Measurements from ENCODE around the gene LGALSL.

The LGALSL gene

DNA sequence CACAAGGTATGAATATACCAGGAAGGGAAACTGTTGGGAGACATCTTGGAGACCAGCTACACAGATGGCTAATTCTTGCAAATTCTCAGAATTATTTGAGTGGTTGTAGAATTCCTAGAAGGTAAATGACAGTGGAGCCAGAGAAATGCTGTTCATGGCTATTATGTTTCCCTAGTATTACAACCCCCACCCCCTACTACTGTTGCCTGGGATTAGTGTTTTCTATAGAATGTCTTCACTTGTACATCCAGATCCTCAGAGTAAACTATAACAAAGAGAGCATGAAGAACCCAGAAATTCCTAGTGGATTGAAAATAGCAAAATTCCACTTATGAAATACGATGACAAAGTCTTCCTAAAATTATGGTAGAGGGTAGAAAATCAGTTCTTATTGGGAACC is 15.3 kb downstream of the LGALSL start:
- Histone ChIP-seq H3K27ac (no peak overlapping the region), H3K9me3 (no peaks in the 10 kb centered on the region), H3K4me1 (peaks cover 7% of the 10 kb centered on the region), H3K36me3 (no peaks in the 10 kb centered on the region), H3K4me3 (no peak overlapping the region), H3K9ac (no peak overlapping the region), H3K4me2 (no peak overlapping the region), H3K27me3 (no peaks in the 10 kb centered on the region), H4K20me1 (no peaks in the 10 kb centered on the region)
- no peak for TF ChIP-seq Cebpa-rat (IDR thresholded peaks at IDR 0.05)

- H3K9ac ChIP-seq, result no peak overlapping the region
- no peak for TF ChIP-seq Cebpa-rat (IDR thresholded peaks at IDR 0.05)
- no peak overlapping the region for H3K4me3 ChIP-seq
These were observed 16.1 kb downstream of the LGALSL start for GRCh38 chr2:64470071-64470470.

DNA sequence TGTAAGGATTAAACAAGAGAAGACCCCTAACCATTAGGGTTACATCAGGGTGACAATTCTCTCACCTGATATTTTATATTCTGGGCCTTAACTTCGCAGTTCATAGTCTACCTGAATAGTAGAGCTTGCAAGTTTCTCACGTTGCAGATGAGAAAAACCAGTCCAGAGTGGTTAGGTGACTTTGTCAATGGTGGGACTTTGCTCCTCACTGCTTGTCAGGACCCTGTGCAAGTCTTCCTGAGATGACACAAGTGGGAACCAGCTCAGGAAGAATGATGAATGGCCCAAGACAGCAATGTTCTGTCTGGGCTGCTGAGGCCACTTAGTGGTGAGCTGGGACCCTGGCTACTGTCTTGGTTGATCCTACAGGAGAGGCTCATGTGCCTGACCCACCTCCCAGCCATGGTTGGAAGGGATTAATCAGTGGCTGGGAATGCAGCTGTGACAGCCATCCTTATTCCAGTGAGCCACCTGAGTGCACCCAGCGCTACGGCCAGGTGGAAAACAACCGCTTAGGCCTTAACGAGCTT is 16.9 kb downstream of the LGALSL start:
- no peak overlapping the region for H3K27ac ChIP-seq
- peaks cover 18% of the 10 kb centered on the region for H3K4me1 ChIP-seq
- H3K27me3 ChIP-seq, result no peaks in the 10 kb centered on the region
- no peak overlapping the region for H3K4me2 ChIP-seq
- H3K36me3 ChIP-seq, result no peaks in the 10 kb centered on the region
- H4K20me1 ChIP-seq, result no peaks in the 10 kb centered on the region
- H3K9me3 ChIP-seq, result no peaks in the 10 kb centered on the region
- H3K4me3 ChIP-seq, result no peak overlapping the region
- TF ChIP-seq Cebpa-rat (IDR thresholded peaks at IDR 0.05), result no peak
- no peak overlapping the region for H3K9ac ChIP-seq

More at GRCh38 chr2:64470071-64470470, 16.1 kb downstream of the LGALSL start:
- Histone ChIP-seq H3K36me3 (no peaks in the 10 kb centered on the region), H4K20me1 (no peaks in the 10 kb centered on the region), H3K4me2 (no peak overlapping the region), H3K9me3 (no peaks in the 10 kb centered on the region), H3K27me3 (no peaks in the 10 kb centered on the region), H3K27ac (no peak overlapping the region), H3K4me1 (peaks cover 15% of the 10 kb centered on the region)

DNA sequence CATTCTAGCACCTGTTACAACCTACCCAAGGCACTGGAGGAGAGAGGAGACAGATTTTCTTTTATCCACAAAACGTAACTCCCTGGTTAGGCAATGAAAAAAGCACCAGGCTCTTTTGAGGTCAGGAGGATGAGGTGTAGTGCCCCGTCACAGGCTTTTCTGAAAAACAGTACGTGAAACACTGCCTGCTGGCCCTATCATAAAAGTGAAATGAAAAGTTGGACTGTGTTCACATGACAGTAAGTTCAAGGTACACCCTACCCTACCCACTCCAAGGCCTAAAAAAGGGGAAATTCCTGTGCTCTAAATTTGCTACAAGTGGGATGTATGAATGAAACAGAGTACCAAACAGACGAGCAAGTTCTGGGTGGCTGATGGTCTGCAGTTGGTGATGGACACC is 17.6 kb downstream of the LGALSL start:
- Histone ChIP-seq H3K9me3 (no peaks in the 10 kb centered on the region), H3K4me2 (no peak overlapping the region), H3K9ac (no peak overlapping the region), H3K36me3 (no peaks in the 10 kb centered on the region), H3K4me3 (no peak overlapping the region), H4K20me1 (no peaks in the 10 kb centered on the region), H3K27me3 (no peaks in the 10 kb centered on the region), H3K27ac (no peak overlapping the region), H3K4me1 (peaks cover 18% of the 10 kb centered on the region)
- no peak for TF ChIP-seq Cebpa-rat (IDR thresholded peaks at IDR 0.05)

DNA sequence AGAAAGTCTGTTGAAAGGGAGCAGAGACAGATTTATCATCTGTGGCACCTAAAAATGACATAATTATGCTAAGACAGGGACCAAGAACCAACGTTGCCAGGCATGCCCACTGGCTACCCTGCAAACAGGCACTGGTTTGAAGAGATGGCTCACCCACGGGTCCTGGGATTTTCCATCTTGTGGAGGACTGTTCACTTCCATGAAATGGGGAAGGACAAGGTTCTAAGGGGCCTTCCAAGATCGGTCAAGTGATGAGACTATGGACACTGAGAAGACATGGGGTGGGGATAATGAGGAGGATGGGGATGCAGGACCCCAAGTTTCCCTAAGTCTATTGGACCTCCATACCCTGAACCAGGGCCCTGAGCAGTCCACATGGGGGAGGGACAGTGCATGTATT is 18.9 kb downstream of the LGALSL start:
- H3K4me3 ChIP-seq, result no peak overlapping the region

DNA sequence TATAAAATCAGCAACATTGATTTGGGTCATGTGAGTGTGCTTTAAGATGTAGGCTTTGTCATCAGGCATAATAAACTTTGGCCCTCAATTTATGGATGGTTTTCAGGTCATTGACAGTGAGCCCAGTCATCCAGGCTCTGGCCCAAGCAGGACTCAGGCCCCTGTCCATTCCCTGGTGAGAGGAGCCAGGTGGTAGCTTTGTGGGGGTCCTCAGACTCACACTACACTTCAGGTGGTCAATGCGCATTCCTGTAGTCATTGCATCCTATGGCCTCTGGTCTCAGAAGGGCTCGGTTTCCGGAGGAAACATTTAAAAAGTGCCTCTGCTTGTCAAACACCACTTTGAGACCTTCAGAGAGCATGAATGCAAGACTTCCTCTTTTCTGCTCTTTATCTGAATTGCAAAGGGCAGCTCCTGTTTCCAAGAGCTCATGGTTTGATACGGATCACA is 20.2 kb downstream of the LGALSL start:
- TF ChIP-seq Cebpa-rat (IDR thresholded peaks at IDR 0.05), result no peak
- H3K4me1 ChIP-seq, result peaks cover 18% of the 10 kb centered on the region
- H4K20me1 ChIP-seq, result no peaks in the 10 kb centered on the region
- H3K9ac ChIP-seq, result peak overlapping the region; percentile 27; the same call in 1 of the 2 replicates
- H3K4me2 ChIP-seq, result peak overlapping the region; percentile 52
- no peak overlapping the region for H3K4me3 ChIP-seq
- no peaks in the 10 kb centered on the region for H3K9me3 ChIP-seq
- H3K36me3 ChIP-seq, result no peaks in the 10 kb centered on the region
- no peaks in the 10 kb centered on the region for H3K27me3 ChIP-seq
- no peak overlapping the region for H3K27ac ChIP-seq

More for the DNA sequence above, 18.9 kb downstream of the LGALSL start:
- Histone ChIP-seq H3K36me3 (no peaks in the 10 kb centered on the region), H4K20me1 (no peaks in the 10 kb centered on the region), H3K27ac (no peak overlapping the region), H3K9ac (no peak overlapping the region), H3K9me3 (no peaks in the 10 kb centered on the region), H3K27me3 (no peaks in the 10 kb centered on the region), H3K4me2 (no peak overlapping the region), H3K4me1 (peaks cover 18% of the 10 kb centered on the region)
- no peak for TF ChIP-seq Cebpa-rat (IDR thresholded peaks at IDR 0.05)

- no peak for TF ChIP-seq Cebpa-rat (IDR thresholded peaks at IDR 0.05)
- H3K9me3 ChIP-seq, result no peaks in the 10 kb centered on the region
- peak overlapping the region; percentile 27; the same call in 1 of the 2 replicates for H3K9ac ChIP-seq
- no peaks in the 10 kb centered on the region for H4K20me1 ChIP-seq
- peaks cover 18% of the 10 kb centered on the region for H3K4me1 ChIP-seq
- no peaks in the 10 kb centered on the region for H3K36me3 ChIP-seq
- no peak overlapping the region for H3K4me3 ChIP-seq
- H3K27me3 ChIP-seq, result no peaks in the 10 kb centered on the region
- no peak overlapping the region for H3K27ac ChIP-seq
- H3K4me2 ChIP-seq, result peak overlapping the region; percentile 52
These were observed 20.7 kb downstream of the LGALSL start for GRCh38 chr2:64474636-64475035.

- Histone ChIP-seq H4K20me1 (no peaks in the 10 kb centered on the region), H3K27ac (no peak overlapping the region), H3K4me2 (no peak overlapping the region), H3K9ac (no peak overlapping the region), H3K36me3 (no peaks in the 10 kb centered on the region), H3K4me3 (no peak overlapping the region), H3K27me3 (no peaks in the 10 kb centered on the region), H3K9me3 (no peaks in the 10 kb centered on the region), H3K4me1 (peaks cover 18% of the 10 kb centered on the region)
- no peak for TF ChIP-seq Cebpa-rat (IDR thresholded peaks at IDR 0.05)
These were observed 23.1 kb downstream of the LGALSL start for GRCh38 chr2:64477037-64477436.

DNA sequence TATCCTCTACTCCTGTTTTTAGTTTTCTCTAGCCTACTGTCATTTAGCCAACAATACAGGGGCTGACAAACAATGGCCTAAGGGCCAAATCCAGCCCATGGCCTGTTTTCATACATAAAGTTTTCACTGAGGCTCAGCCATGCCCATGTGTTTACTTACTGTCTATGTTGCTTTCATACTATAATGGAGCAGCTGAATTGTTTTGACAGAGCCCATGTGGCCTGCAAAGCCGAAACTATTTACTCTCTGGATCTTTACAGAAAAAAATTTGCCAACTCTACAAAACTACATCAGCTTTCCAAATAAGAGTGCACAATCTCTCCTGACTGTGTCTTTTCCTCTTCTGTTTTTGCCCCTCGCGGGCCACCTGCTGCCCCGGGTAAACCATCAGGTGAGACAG is 24.0 kb downstream of the LGALSL start:
- Histone ChIP-seq H3K9ac (no peak overlapping the region), H4K20me1 (no peaks in the 10 kb centered on the region), H3K9me3 (no peaks in the 10 kb centered on the region), H3K4me1 (peaks cover 18% of the 10 kb centered on the region), H3K4me3 (no peak overlapping the region), H3K27me3 (no peaks in the 10 kb centered on the region), H3K4me2 (no peak overlapping the region), H3K27ac (no peak overlapping the region), H3K36me3 (no peaks in the 10 kb centered on the region)
- TF ChIP-seq Cebpa-rat (IDR thresholded peaks at IDR 0.05), result no peak

DNA sequence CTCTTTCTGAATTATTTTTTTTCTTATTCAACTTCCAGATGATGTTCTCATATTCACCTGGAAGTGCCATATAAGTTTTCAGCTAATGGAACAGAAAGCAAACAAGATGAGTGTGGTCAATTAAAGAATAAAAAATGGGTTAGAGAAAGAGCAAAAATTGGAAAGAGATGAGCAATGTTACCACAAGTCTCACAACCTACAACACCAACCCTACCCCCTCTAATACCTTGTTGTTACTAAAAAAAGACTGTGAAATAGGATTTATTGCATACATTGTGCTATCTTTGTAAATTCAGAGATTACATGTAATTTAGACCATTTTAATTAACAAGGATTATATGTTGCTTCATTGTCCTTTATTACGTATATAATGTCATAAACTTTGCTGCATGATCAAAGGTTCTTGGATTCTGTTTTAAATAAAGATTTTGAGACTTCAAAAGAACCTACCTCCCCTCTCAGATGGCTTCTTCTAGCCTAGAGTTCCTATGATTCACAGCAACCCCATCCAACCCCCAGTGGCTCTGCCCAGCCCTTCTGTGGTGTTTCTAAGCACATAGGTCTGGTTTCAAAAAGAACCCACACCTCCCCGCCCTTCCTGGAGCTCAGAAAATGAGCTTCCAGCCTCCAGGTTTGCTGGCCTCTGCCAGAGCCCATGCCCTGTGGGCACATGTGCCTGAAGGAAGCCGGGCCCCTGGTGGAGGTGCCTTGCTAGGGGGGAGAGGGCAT is 24.7 kb downstream of the LGALSL start:
- Histone ChIP-seq H3K36me3 (no peaks in the 10 kb centered on the region), H3K4me1 (peaks cover 17% of the 10 kb centered on the region), H3K9me3 (no peaks in the 10 kb centered on the region), H3K4me2 (no peak overlapping the region), H3K27me3 (no peaks in the 10 kb centered on the region), H3K27ac (no peak overlapping the region), H3K4me3 (no peak overlapping the region), H3K9ac (no peak overlapping the region), H4K20me1 (no peaks in the 10 kb centered on the region)
- no peak for TF ChIP-seq Cebpa-rat (IDR thresholded peaks at IDR 0.05)

Measured in BLaER1 (cell line).